ENCODE measurements around the gene TPP2.

TPP2 gene

GRCh38 chr13:102658660-102659059, 61.9 kb downstream of the TPP2 start:
- no peak for DNase-seq

- no peak for DNase-seq
Observed at GRCh38 chr13:102659168-102659713, 62.5 kb downstream of the TPP2 start.

GRCh38 chr13:102667023-102667422, 70.2 kb downstream of the TPP2 start:
- DNase-seq, result no peak

GRCh38 chr13:102667911-102668310, 71.1 kb downstream of the TPP2 start:
- no peak for DNase-seq

DNA sequence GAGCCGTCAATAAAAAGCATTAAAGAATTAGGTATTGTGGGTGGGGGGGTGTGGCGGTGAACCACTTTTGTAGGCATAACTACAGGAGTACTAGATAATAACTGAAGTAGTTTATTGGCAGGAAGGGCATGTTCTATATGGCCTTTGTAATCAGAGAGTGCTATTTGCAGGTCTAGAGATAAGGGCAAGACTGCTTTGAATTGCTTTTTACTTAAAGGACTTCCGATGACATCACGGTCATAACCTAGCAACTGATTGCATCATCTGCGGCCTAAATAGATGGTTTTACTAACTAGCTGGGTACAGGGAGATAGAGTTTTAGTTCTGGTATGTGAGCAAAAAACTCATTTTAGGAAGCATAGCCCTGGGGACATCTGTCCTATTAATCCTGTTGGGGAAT, 73.3 kb downstream of the TPP2 start:
- DNase-seq, result no peak

- no peak for DNase-seq
Observed at GRCh38 chr13:102675115-102675514, 78.3 kb downstream of the TPP2 start.

- no peak for DNase-seq
Observed at GRCh38 chr13:102677122-102677521, 80.3 kb downstream of the TPP2 start.

DNA sequence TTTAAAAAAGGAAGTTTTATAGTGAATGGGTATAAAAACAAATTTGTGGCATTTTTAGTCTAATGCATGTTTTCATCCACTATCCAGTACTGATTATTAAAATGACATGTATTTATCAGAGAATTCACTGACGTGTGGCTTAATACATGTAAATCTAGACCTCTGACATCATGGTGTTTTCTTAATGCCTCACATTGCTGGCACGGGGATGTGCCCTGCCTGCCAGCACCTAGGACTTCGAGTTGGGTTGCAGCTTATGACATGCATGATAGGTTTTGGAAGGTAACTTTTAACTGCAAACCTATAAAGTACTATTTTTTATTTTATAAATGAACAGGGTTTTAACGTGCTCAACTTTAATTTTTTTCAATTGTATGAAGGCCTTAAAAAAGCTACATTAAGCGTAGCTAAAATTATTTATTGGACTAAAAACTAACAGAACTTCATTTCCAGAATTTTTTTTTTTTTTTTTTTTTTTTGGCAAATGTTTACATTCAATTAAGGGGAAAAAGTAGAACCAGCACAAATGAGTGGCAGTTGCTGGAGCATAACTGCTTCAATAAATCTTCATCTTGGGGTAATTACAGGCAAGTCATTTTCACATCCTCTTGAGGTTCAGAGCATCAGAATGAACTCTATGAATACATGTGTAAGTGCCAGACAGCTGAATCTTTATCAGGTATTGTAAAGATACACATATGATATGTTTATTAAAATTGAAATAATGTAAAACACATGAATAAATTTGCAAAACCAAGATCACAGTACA, 81.7 kb downstream of the TPP2 start:
- DNase-seq, result no peak

- no peak for DNase-seq
Observed at GRCh38 chr13:102679449-102680132, 82.8 kb downstream of the TPP2 start.

GRCh38 chr13:102680133-102680717, 83.4 kb downstream of the TPP2 start:
- DNase-seq, result no peak

- peak; percentile 14 for DNase-seq
Observed at GRCh38 chr13:102680842-102681740, 84.3 kb downstream of the TPP2 start.

DNA sequence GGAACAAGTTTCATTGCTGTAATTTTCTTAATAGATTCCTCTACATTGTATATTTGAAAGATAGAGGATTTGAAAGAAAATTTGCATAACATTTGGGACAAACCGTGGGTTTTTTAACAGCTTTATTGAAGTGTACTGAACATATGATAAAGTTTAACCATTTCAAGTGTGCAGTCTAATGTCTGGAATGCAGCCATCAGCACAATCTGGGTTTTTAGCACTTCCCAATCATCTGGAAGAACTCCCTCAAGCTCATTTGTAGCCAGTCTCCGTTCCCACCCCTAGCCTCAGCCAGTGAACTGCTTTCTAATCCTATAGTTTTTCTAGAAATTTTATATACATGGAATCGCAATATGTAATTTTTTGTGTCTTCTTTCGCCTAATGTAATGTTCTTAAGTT, 85.4 kb downstream of the TPP2 start:
- DNase-seq, result no peak

DNA sequence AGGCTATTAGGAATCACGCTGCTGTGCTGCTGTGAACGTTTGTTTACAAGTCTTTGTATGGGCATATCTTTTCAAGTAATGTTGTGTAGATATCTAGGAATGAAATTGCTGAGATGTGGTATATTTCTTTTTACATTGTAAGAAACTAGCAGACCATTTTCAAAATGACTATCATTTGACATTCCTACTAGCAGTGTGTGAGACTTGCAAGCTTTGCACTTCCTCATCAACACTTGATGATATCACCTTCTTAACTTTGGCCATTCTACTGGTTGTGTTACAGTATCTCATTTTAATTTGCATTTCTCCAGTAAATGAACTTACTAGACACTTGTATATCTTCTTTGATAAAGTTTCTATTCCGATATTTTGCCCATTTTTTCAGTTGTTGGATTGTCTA, 85.9 kb downstream of the TPP2 start:
- peak; percentile 13 for DNase-seq

DNA sequence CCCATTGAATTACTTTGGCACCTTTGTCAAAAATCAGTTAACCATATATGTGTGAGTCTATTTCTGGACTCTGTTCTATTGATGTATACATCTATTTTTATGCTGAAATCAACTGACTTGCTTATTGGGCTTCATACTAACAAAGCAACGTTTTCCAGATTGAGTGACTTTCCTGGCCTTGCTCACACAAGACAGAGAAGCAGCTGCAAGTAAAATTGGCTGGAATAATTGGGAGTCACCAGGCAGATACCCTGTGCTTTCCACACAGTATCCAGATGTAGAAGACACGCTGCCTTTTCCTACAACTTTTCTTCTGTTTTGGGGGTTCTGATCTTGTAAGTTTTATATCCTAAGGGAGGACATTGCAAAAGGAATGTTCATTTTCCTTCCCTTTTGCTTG, 86.9 kb downstream of the TPP2 start:
- DNase-seq, result no peak

GRCh38 chr13:102686024-102686423, 89.2 kb downstream of the TPP2 start:
- DNase-seq, result no peak

- DNase-seq, result no peak
Observed at GRCh38 chr13:102687520-102687919, 90.7 kb downstream of the TPP2 start.

DNA sequence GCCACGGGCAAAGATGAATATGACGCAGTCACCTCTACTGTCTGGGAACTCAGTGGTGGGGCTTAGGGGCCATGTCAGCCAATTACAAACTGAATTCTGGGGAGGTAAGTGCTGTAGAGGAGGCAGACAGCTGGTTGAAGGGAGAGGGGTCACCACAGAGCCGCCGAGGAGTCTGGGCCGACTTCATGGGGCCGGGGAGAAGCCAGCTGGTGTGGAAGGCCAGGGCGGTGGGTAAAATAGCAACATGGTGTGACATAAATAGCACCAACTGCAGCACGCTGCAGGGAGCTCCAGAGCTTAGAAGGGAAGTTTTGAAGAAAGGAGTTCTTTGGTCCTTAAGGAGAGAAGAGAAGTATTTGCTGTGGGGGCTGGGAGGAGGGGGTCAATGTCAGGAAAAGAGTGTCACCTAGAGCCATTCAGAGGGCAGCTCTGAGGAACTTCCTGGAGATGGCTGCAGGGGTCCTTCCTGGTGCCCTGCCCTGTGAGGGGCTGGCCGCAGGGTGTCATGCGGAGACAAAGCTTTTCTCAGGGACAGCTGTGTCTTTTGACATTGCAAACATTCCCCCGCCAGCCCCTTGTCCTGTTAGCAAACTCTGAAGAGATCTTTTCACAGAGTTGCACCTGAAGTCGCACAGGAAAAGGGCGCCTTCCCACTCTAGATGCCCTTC, 91.7 kb downstream of the TPP2 start:
- DNase-seq, result no peak

- DNase-seq, result no peak
Observed at GRCh38 chr13:102690883-102691282, 94.1 kb downstream of the TPP2 start.

GRCh38 chr13:102692491-102692826, 95.7 kb downstream of the TPP2 start:
- no peak for DNase-seq

- DNase-seq, result no peak
Observed at GRCh38 chr13:102693250-102693649, 96.5 kb downstream of the TPP2 start.

DNA sequence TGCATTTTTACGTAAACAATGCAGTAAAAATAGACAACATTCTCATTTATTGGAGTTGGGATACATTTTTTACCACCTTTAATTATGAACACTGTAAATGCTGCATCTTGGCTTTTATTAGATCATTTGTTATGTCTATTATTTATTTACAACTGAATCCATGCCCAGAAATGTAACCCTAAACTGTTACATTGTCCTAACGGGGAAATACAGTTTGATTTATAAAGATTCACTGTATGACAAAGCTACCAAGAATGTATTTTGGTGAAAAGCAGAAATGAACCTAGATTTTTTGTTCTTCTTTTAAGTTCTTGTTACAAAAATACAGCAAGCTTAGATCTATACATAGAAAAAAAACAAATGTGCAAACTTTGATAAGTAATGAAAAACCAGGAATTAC, 97.0 kb downstream of the TPP2 start:
- DNase-seq, result no peak

DNA sequence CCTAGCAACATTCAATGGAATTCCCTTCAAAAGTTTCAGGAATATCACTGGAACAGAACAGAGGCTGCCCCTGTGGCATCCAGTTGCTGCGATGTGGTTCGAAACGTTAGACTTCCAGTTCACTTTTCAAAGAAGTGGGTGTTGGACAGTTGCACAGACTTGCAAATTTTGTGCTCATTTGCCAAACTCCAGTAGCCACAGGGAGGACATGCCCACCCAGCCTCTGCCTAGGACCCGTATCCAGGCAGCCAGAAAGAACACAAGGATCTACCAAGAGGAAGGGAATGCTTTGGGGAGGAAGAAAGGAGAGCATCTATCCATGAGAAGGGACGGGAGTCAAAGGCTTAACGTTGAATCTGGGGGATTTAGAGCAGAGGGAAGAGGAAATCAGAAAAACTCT, 98.2 kb downstream of the TPP2 start, which contains the start of gene METTL21C:
TSS of gene METTL21C (minus strand) at position 108 of the 400 bp plus-strand sequence. CDS start 546 bp downstream, outside the sequence.
- no peak for DNase-seq

Measured in activated CD4-positive, alpha-beta T cell treated with anti-CD3 and anti-CD28 coated beads, Interleukin-2, Interleukin-6, amounts not matched to agents 100 ng/mL and 50 ng/mL, durations not matched to agents 16 hours and 8 hours (primary cell).